GM19372 (cell line): ENCODE results near the gene CD58.

ENCODE experiments used
- ATAC-seq: cut with Tn5 transposase; IDR thresholded peaks from one replicate; pipeline ENCODE4 v1.9.1; 2021; ENCODE audit warnings: mild to moderate bottlenecking, low read depth, moderate library complexity; ENCODE audit not compliant: unreplicated experiment

CD58 gene

DNA sequence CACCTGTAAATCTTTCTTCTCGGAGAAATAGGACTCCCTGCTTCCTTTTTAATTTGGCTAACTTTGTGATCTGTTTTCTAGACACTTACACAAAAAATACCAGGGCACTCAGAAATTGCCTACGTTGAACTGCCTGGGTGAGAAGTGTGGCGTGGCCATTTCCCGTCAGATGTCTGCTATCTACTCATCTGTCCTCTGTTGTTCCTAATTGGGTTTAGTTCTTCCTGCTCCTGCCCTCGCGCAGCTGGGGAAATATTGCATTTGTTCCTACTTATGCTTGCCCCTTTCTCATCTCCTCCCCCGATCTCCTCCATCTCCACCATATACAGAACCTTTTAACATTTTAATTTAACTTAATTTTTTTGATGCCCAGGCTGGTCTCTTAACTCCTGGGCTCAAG is 55.1 kb downstream of the CD58 start:
- ATAC-seq: no peak

DNA sequence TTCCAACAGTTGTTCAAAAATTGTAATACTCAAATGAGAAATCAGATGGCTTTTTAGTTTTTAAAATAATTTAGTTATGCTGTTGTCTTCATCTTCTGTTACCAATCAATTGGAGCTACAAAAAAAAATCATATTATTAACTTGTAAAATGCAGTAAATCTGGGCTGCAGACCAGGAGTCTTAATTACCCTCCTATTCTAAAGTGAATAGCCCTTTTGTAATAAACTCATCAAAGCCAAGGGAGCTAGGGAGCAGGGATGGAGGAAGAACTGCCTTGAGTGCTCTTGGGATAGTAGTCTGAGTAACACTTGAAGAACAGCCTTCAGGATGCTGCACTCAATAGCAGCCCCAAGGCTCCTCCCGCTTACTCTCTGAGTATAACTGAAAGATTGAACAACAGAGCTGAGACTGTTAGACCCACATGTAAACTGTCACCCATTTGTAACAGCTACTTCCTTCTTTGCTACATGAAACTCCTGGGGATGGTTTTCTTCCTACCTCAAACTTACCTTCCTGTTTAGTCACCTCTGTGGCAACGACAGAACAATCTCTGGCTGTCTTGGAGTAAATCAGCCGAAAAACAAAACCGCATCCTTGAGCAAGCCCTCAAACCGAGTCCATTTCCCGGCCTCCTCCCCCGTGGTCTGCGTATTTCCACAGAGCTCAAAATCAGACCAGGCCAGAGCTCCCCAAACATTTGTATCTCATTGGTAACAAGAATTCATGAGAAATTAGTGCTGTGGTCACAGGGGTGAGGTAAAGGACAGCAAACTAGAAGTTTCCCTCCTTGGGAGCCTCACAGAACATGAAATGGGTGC is 55.9 kb downstream of the CD58 start:
- peak; percentile 64 for ATAC-seq

- ATAC-seq: no peak
Observed at GRCh38 chr1:116513956-116514355, 56.9 kb downstream of the CD58 start.

GRCh38 chr1:116511459-116512019 is 59.3 kb downstream of the CD58 start:
- ATAC-seq: no peak

DNA sequence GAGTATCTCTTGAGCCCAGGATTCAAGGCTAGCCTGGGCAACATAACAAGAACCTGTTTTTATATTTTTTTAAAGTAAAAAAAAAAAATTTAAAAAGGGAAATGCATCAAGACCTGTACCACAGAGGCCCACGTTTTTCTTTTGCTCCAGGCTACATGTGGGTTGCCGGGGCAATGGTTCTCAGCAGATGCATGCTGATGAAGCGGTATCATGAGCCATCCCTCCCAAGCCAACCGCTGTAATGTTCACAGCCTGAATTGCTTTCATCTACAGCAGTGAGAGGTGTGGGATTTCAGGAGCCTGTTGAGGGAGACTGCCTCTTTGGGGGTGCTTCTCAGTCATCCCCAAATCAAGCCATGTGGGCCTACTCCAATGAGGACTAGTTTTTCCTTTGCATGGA is 60.5 kb downstream of the CD58 start:
- no peak for ATAC-seq

- no peak for ATAC-seq
Observed at GRCh38 chr1:116508984-116509980, 61.5 kb downstream of the CD58 start.

- ATAC-seq: no peak
Observed at GRCh38 chr1:116508085-116508983, 62.5 kb downstream of the CD58 start.

DNA sequence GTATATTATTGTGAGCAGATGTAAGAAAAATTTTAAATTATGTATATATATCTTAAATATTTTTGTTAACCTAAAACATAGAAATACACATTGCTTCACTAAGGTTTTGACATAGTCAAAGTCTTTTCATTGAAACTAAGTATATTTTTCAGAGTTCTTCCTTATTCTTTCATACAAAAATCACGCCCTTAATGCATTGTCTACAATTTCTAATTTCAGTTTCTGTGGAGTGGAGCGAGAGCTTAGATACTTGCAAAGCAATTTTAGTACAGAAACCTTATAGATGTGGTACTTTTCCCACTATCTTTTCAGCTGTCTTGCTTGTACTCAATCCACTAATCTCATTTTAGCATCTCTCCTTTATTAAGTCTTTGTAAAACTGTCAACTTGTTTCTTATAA is 63.2 kb downstream of the CD58 start:
- ATAC-seq: no peak

DNA sequence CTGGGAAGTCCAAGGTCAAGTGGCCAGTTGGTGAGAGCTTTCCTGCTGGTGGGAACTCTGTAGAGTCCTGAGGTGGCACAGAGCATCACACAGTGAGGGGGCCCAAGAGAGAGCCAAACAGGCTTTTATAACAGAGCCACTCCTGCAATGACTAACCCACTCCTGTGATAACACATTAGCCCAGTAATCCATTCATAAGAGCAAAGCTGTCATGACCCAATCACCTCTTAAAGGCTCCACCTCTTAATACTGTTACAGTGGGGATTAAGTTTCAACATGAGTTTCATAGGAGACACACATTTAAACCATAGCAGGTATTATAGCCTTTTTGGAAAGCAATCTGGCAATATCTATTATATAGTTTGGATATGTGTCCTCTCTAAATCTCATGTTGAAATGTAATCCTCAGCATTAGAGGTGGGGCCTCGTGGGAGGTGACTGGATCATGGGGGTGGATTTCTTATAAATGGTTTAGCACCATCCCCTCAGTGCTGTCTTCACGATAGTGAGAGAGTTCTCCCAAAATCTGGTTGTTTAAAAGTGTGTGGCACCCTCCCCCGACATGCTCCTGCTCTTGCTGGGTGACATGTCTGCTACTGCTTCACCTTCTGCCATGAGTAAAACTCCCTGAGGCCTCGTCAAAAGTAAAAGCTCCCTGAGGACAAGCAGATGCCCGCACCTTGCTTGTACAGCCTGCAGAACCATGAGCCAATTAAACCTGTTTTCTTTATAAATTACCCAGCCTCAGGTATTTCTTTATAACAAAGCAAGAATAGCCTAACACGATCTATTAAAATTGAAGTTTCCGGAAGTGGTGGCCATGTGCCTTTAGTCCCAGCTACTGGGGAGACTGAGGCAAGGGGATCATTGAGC is 64.5 kb downstream of the CD58 start:
- no peak for ATAC-seq

- ATAC-seq: peak; percentile 86
Observed at GRCh38 chr1:116504308-116505156, 66.3 kb downstream of the CD58 start.

GRCh38 chr1:116503546-116504307 is 67.1 kb downstream of the CD58 start:
- ATAC-seq: no peak

DNA sequence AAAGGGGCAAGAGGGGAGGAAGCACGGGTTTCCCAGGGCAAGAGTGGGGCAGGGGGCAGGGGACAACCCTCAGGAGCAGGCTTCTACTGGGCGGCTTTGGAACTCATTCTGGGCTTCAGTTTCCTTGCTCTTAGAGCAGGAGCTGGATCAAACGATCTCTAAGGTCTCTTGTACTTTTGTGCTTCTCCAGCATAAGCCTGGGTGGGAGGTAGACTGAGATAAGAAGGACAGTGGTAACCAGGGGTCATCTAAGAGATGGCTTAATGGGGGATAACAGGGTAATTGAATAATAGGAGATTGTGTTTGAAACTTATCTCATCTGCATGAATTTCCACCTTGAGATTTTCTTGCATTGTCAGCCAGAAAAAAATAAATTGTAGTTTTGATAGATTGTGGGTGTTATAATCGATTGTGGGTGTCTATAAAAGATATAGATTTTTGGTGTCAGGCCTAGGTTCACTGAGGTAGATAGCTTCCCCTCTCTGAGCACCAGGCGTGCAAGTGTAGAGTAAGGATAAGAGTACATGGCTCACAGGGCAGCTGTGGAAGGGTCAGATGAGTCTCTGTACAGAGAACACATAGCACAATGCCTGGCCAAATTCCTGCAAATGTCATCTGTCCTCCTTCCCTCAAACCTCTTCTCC is 68.0 kb downstream of the CD58 start:
- ATAC-seq: no peak

DNA sequence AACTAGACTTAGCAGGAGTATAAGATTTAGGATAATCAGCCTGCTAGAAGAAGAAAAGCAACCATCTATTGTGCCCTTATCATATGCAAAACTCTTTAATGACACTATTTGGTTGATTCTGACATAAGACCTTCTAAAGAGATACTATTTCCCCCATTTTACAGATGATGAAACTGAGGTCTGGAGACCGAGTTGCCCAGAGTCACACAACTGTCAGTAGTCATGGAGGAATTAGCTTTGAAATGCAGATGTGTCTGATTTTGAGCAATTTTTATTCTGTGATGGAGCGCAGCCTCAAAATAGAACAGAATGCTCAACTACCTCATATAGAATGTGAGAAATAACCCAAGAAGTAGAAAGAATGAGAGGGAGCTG is 69.0 kb downstream of the CD58 start:
- no peak for ATAC-seq

DNA sequence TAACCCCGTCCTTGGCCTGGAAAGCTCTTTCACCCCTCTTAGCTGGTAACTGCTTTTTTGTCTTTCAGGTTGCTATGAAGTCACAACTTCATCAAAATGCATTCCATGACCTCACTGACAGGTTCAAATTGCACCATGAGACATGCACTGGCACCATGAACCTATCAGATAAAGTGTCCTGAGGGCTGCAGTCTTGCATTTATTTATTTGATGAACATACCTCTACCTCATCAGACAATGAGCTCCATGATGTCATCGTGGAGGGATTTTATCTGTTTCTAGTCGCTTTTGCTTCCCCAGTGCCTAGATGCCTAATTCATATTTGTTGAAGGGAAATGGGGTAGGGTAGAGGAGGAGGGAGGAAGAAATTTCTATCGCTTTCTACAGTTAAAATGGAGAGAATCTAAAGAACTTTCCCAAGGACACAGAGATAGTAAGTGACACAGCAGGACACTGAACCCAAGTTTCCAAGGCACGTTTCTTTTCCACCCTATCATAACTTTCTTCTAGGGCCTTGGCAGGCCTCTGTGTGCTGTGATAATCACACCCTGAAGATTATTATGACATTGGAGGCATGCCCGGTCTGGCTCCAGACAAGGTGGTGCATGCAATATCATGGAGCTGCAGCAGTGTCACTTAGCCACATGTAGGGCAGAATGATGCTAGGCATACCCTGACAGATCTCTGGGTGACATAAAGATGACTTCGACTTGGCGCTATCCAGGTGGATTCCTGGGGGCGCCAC is 69.5 kb downstream of the CD58 start:
- ATAC-seq: no peak

- ATAC-seq: no peak
Observed at GRCh38 chr1:116498789-116499628, 71.8 kb downstream of the CD58 start.

- ATAC-seq: no peak
Observed at GRCh38 chr1:116497656-116498055, 73.2 kb downstream of the CD58 start.
